Kidney epithelial cell (primary cell): ENCODE measurements around the gene MRPL21. TPM values are rescaled to one million over a fixed set of nuclear protein-coding genes. Genes with fewer than 3 reads are reported as not detected.

Experiments
- DNase-seq: peaks from one replicate; pipeline ENCODE4 v3.0.0-alpha.2; 2010; ENCODE audit warnings: low read depth
- H3K27me3 ChIP-seq: 2 replicates; pipeline ENCODE4 v1.6.0; 2011; ENCODE audit warnings: low read length; ENCODE audit not compliant: control insufficient read depth, insufficient read depth
- H3K36me3 ChIP-seq: 2 replicates; pipeline ENCODE4 v1.5.1; 2011; ENCODE audit warnings: low read length; ENCODE audit not compliant: control insufficient read depth, insufficient read depth
- H3K4me3 ChIP-seq: 2 replicates; pipeline ENCODE4 v1.5.1; 2011; ENCODE audit warnings: low read depth, mild to moderate bottlenecking, control low read depth, low read length
- total RNA-seq: library from RNA; depleted of rRNA; stranded (reverse); fragments of >200 nt; gene quantifications from 2 replicates; pipeline ENCODE4 v1.2.3, GENCODE V29; 2015
- TF ChIP-seq, protein P1 (sequence below): IDR thresholded peaks from 2 replicates; pipeline ENCODE4 v1.5.1; 2011; ENCODE audit warnings: mild to moderate bottlenecking, moderate library complexity, low read length, control low read depth, inconsistent platforms; ENCODE audit not compliant: insufficient read depth, poor library complexity, severe bottlenecking

The MRPL21 gene
- total RNA-seq, 1 donor from 2014 or later: 84.3 TPM

DNA sequence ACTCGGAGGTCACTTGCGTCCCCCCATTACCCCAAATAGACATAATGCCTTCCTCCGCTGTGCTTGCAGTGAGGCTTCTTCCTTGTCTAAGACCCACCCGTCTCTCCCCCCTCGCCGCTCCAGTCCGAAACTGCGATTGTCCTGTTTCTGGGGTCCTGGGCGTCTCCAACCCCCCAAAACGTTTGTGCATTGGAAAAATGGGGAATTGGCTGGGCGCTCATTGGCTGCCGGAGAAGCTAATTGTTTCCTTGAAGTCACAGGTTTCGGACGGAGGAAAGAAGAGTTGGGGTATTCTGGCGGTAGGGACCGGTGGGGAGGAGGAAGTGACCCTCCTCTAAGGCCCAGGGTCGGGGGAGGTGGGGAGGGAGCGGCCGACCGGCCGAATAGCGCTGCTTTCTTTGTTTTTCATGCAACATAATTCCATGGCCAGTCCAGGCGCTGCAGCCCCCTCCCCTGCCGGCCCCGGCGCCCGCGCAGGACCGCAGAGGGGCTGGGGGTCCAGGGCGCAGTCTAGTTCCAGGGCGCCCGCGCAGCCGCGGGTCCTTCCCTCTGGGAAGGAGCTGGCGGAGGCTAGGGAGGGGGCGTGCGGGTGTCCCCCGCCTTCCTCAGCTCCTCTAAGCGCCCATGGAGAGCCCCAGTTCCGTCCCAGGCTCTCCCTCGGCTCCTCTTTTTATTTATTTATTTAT, 49.2 kb downstream of the MRPL21 start:
- H3K27me3 ChIP-seq: peaks cover 23% of the 10 kb centered on the region
- no peaks in the 10 kb centered on the region for H3K36me3 ChIP-seq
- TF ChIP-seq, protein P1, sequence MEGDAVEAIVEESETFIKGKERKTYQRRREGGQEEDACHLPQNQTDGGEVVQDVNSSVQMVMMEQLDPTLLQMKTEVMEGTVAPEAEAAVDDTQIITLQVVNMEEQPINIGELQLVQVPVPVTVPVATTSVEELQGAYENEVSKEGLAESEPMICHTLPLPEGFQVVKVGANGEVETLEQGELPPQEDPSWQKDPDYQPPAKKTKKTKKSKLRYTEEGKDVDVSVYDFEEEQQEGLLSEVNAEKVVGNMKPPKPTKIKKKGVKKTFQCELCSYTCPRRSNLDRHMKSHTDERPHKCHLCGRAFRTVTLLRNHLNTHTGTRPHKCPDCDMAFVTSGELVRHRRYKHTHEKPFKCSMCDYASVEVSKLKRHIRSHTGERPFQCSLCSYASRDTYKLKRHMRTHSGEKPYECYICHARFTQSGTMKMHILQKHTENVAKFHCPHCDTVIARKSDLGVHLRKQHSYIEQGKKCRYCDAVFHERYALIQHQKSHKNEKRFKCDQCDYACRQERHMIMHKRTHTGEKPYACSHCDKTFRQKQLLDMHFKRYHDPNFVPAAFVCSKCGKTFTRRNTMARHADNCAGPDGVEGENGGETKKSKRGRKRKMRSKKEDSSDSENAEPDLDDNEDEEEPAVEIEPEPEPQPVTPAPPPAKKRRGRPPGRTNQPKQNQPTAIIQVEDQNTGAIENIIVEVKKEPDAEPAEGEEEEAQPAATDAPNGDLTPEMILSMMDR: no peak
- no peak for DNase-seq
- H3K4me3 ChIP-seq: peak overlapping the region; percentile 7

DNA sequence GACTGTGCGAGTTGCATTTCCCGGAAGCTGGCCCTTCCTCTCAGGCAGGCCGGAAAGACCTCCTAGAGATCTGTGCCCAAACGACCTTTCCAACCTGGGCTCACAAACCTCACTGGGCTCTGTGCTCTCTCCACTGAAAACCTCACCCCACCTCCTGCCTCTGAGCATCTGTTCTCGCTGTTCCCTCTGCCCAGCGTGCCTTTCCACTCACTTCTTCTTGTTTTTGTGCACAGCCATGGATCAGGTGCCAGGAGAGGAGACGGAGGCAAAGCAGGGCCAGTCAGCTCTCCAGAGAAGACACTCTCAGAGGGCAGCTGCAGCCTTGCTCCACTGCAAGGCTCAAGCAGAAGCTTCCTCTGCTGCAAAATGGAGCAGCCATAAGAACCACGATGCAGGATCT, 51.0 kb downstream of the MRPL21 start:
- H3K36me3 ChIP-seq: no peaks in the 10 kb centered on the region
- H3K27me3 ChIP-seq: peaks cover 23% of the 10 kb centered on the region
- no peak for DNase-seq
- TF ChIP-seq, protein P1: no peak
- no peak overlapping the region for H3K4me3 ChIP-seq

DNA sequence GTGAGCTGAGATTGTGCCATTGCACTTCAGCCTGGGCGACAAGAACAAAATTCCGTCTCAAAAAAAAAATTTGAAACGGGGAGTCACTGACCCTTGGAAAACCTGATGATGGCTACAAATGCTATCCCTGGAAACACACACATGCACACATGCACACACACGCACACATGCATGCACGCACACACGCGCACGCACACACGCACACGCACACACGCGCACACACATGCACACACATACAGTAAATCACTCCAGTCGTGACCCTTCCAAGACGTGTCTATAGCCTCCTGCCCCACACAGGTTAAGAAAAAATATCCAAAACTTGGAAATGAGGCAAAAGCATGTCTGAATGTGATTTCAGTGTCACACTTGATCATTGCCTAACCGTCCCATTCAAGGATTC, 55.2 kb downstream of the MRPL21 start:
- no peaks in the 10 kb centered on the region for H3K36me3 ChIP-seq
- TF ChIP-seq, protein P1: no peak
- no peak overlapping the region for H3K4me3 ChIP-seq
- DNase-seq: no peak
- peaks cover 15% of the 10 kb centered on the region for H3K27me3 ChIP-seq

GRCh38 chr11:68847395-68847794, 56.2 kb downstream of the MRPL21 start:
- no peak for DNase-seq
- H3K27me3 ChIP-seq: peaks cover 21% of the 10 kb centered on the region
- no peaks in the 10 kb centered on the region for H3K36me3 ChIP-seq
- no peak overlapping the region for H3K4me3 ChIP-seq
- TF ChIP-seq, protein P1: no peak

- no peak for DNase-seq
Observed at GRCh38 chr11:68845351-68846002, 58.2 kb downstream of the MRPL21 start.

More at GRCh38 chr11:68845351-68846002, 58.2 kb downstream of the MRPL21 start:
- Histone ChIP-seq H3K36me3 (no peaks in the 10 kb centered on the region), H3K4me3 (no peak overlapping the region), H3K27me3 (peaks cover 32% of the 10 kb centered on the region)
- TF ChIP-seq, protein P1: no peak
